HG02840 (cell line): ENCODE measurements around the gene ABCA3.
"Not testable (repeated sequence)": the region's sequence is repeated elsewhere in the genome, so short reads cannot be mapped to it uniquely, and the experiment has no call there.

ENCODE experiments used
- ATAC-seq: cut with Tn5 transposase; IDR thresholded peaks from one replicate; pipeline ENCODE4 v1.9.1; 2021; ENCODE audit warnings: mild to moderate bottlenecking, moderate library complexity, moderate number of reproducible peaks; ENCODE audit not compliant: unreplicated experiment, low FRiP score

ABCA3 gene

GRCh38 chr16:2263026-2263425 is 77.5 kb downstream of the ABCA3 start:
- ATAC-seq, result not testable (repeated sequence)

DNA sequence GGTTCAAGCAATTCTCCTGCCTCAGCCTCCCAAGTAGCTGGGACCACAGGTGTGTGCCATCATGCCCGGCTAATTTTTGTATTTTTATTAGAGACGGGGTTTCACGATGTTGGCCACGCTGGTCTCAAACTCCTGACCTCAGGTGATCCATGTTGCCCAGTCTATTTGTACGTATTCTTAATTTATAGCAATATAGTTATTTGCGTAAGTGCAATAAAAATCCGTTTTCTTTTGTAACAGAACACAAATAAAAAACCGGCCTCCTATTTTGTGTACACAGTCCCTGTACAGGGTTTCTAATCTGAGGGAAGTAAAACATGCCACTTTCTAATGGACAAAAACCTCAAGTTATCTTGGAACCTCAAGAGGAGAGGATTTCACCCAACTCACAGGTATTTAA is 80.3 kb downstream of the ABCA3 start:
- no peak for ATAC-seq

DNA sequence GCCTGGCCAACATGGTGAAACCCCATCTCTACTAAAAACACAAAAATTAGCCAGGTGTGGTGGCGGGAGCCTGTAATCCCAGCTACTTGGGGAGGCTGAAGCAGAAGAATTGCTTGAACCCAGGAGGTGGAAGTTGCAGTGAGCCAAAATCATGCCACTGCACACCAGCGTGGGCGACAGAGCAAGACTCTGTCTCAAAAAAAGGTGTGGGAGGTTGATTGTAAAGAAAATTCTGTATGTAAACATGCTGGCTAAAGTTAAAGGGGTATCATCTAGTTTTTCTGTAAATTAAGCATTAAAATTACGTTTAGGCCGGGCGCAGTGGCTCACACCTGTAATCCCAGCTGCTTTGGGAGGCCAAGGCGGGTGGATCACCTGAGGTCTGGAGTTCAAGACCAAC is 82.0 kb downstream of the ABCA3 start:
- not testable (repeated sequence) for ATAC-seq

DNA sequence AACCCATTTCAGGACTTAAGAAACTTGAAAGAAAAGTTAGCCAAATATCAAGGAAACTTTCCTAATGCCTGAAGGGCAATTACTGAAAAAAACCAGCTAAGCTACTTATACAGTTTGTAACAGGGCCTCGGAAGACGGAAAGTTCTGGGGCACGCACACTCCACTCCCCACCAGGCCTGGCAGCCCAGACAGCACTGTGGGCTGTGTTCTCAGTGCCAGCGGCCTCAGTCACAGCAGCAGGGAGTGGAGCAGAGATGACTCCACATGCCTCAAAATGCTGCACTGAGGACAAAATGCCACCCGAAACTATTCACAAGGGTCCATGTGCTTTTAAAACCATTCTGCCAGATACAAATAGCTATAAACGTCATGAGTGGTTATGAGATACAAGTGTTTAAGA is 82.8 kb downstream of the ABCA3 start:
- no peak for ATAC-seq

GRCh38 chr16:2256531-2257140 is 83.9 kb downstream of the ABCA3 start:
- no peak for ATAC-seq

- no peak for ATAC-seq
These were observed 87.2 kb downstream of the ABCA3 start for GRCh38 chr16:2253293-2253692.

GRCh38 chr16:2252806-2253148 is 87.8 kb downstream of the ABCA3 start:
- ATAC-seq, result no peak

DNA sequence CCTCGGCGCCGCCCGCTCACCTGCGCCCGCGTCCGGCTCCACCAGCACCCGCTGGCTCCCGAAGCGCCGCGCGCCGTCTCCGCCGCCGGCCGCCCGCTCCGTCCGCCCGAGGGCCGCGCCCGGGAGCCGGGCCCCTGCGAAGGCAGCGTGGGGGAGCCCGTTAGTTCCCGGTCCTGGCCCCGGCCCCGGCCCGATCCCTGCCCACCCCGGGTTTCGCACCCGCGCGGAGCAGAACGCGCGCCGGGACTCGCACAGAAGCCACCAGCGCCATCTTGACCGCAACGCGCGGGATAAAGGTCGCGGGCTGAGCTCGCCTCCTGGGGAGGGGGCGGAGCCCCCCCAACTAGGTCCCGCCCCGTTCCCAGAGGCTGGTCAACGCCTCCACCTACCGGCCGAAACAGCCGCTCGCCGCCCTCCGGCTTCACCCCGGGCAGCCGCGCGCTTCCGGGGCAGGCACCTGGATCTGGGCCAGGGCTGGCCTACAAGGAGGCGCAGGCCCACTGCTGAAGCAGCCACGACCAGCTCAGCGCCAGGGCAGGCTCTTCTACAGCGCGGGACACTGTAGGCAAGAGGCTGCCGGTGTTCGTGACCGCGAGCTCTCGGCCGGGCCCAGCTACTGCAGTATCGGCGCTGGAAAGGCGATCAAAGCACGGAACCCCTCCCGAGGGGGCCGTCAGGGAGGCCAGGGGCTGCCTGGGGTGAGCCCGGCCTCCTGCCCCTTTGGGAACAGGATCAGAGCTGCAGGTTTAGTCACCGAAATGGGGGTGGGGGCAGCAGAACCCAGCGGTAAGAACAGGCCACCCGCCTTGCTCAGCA is 89.0 kb downstream of the ABCA3 start, which contains the start of gene ECI1:
TSS of gene ECI1 (minus strand) at position 292 of the 816 bp plus-strand sequence. CDS start at position 271, 21 bp downstream.
- ATAC-seq, result peak; percentile 83

DNA sequence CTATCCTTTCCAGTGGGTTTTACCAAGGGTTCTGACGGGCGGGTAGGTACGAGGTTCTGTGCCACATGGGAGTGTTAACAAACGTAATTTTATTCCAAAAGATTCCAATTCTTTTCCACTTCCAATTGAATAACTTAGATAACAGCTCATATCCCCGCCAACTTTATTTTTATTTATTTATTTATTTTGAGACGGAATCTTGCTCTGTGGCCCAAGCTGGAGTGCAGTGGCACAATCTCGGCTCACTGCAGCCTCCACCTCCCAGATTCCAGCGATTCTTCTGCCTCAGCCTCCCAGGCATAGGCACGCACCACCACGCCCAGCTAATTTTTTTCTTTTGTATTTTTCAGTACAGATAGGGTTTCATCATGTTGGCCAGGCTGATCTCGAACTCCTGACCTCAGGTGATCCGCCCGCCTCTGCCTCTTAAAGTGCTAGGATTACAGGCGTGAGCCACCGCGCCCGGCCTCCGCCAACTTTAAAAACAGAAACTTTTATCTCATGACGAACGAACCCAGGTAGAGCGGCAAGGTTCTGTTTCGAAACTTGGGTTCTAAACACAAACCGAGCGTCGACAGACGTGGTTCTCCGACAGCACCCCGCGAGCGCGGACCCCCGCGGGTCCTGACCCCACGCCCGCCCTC is 89.8 kb downstream of the ABCA3 start:
- ATAC-seq, result no peak

GRCh38 chr16:2246301-2246885 is 94.1 kb downstream of the ABCA3 start:
- ATAC-seq, result no peak

DNA sequence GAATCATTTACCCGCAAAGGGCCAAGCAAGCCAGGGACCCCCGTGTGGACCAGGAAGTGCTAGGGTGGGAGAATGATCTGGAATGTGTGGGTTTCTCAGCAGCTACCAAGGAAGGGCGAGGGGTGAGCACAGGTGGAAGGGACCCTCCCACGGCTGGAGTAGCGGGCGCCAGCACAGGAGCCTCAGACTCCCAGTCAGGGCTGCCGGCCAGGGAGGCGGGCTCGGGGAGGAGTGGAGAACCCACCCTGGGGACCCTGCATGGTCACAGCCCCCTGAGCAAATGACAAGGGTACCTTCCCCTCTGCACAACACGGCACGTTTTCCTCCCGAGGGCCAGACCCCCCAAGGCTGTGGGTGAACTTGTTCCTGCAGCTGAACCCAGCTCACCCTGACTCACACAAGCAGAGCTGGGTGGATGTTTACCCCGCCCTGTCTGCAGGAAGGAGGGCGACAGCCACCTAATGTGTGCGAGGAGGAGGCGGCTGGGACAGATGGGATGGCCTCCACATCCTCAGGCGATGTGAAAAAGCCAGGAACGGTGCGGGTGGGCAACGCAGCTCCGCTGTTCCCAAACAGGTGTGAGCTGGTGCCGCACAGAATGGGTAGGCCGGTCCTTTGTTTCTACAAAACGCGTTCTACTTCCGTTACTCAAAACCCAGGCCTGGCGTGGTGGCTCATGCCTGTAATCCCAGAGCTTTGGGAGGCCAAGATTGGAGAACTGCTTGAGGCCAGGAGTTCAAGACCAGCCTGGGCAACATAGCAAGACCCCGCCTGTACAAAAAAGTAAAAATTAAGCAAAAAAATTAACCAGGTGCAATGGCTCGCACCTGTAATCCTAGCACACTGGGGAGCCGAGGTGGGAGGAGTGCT is 95.4 kb downstream of the ABCA3 start:
- no peak for ATAC-seq

DNA sequence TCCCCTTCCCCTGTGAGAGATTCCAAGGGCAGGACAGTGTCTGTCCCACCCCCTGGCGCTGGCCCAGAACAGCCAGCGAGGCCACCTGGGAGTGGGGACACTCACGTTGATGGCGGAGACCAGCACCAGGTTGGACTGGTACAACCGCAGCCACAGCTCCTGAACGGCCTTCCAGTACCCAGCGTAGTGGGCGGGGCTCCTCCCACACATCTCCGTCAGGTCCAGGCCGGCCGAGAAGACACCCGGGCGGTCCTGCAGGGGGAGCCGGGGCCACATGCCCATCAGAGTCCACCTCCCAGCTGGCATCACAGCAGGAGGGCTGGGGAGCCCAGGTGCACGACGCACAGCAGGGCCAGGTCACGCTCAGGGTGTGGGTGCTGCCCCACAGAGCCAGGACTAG is 96.2 kb downstream of the ABCA3 start:
- ATAC-seq, result no peak

- no peak for ATAC-seq
These were observed 96.7 kb downstream of the ABCA3 start for GRCh38 chr16:2243781-2244180.

DNA sequence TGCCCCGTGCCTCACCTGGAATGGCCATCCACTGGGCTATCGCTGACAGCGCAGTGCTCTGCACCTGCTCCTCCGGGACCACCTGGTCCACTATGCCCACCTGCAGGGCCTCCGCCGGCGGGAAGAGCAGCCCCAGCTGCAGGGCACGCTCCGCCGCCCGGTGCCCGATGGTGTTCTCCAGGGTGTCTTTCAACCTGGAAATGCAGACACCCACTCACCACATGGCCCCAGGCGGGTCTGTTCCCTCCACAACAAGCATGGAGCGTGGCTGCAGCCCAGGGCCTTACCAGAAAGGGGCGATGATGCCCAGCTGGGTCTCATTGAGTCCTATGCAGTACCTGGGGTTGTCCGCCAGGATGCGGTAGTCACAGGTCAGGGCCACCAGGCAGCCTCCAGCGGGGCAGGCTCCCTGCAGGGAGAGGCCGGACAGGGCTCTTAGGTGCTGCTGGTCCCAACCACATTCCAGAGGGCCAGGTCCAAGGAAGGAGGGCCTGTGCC is 97.4 kb downstream of the ABCA3 start:
- ATAC-seq, result no peak

DNA sequence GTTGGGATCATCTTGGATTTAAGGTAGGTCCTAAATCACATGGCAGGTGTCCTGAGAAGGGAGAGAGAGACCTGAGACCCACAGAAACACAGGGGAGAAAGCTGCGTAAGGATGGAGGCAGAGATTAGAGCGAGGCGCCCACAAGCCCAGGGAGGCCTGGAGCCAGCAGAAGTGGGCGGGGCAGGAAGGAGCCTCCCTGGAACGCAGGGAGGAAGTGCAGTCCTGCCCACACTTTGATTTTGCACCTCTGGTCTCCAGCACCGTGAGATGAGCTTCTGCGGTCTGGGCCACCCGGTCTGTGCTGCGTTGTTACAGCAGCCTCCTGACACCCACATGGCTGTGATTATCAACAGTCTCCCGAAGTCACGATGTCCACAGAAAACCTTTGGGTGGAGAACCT is 97.9 kb downstream of the ABCA3 start:
- ATAC-seq, result no peak

DNA sequence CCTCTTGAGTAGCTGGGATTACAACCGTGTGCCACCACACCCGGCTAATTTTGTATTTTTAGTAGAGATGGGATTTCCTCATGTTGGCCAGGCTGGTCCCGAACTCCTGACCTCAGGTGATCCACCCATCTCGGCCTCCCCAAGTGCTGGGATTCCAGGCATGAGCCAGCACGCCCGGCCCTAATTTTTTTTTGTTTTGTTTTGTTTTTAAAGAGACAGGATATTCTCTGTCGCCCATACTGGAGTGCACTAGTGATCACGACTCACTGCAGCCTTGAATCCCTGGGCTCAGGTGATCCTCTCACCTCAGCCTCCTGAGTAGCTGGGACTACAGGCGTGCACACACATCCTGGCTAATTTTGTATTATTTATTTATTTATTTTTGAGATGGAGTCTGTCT is 100.2 kb downstream of the ABCA3 start:
- not testable (repeated sequence) for ATAC-seq

DNA sequence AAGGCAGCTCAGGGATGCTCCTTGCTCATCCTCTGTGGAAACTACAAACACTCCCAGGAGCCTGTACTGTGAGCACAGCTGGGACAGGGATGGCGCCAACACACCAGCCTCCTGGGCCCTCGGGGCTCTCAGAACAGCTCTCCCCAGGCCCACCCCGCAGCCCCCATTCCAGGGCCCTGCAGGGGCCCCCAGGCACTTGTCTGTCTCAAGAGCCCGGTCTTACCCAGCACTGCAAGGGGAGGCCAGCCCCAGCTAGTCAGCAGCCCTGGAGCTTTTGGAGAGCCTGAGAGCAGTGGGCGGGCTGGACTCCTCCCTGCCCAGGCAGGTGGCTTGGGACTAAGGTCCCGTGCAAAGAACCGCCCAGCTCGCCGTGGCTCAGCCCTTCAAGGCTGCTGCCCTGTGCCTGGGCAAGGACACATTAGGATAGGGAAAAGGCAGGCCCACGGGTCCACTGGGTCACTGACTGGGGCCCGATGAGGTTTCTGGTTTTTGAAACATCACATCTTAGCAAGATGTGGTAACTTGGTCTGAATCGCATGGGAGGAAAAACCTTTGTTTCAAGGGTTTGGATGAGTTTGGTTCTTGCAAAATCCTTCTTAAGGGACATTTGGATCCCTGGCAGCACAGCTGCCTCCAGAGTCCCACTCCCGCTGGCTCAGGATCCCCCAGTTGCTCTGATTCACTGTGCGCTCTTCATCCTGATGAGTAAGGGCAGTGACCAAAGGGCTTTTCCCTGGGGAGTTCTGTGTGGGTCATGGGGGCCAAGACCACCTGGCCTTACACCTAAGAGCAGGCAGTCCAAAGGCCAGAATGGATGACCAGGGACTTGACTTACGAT is 101.5 kb downstream of the ABCA3 start:
- ATAC-seq, result no peak

GRCh38 chr16:2238150-2238837 is 102.2 kb downstream of the ABCA3 start:
- no peak for ATAC-seq
